Neural progenitor cell (in vitro differentiated cells): ENCODE measurements around the gene NKD1. TPM values are rescaled to one million over a fixed set of nuclear protein-coding genes. Genes with fewer than 3 reads are reported as not detected.

Source experiments
- DNase-seq: peaks from one replicate; pipeline ENCODE4 v3.0.0-alpha.2; 2016; ENCODE audit warnings: low spot score
- H2AFZ ChIP-seq: fragments of 200-600 bp; sonication (generic); replicated peaks from 2 replicates; pipeline ENCODE4 v1.6.1; 2016; ENCODE audit warnings: antibody characterized with exemption
- H3F3A ChIP-seq: fragments of 200-600 bp; sonication (generic); 2 replicates; pipeline ENCODE4 v1.6.1; 2016; ENCODE audit warnings: antibody characterized with exemption, low read depth
- H3K27ac ChIP-seq: fragments of 200-600 bp; sonication (generic); 2 replicates; pipeline ENCODE4 v1.5.1; 2016; ENCODE audit warnings: mild to moderate bottlenecking
- H3K27me3 ChIP-seq: fragments of 200-600 bp; sonication (generic); 2 replicates; pipeline ENCODE4 v1.6.1; 2016; ENCODE audit warnings: mild to moderate bottlenecking, moderate library complexity
- H3K36me3 ChIP-seq: fragments of 200-600 bp; sonication (generic); 2 replicates; pipeline ENCODE4 v1.5.1; 2016
- H3K4me1 ChIP-seq: fragments of 200-600 bp; sonication (generic); 2 replicates; pipeline ENCODE4 v1.6.1; 2016; ENCODE audit warnings: mixed run types
- H3K4me2 ChIP-seq: fragments of 200-600 bp; sonication (generic); 2 replicates; pipeline ENCODE4 v1.6.1; 2016
- H3K4me3 ChIP-seq: fragments of 200-600 bp; sonication (generic); 2 replicates; pipeline ENCODE4 v1.5.1; 2016
- H3K79me2 ChIP-seq: fragments of 200-600 bp; sonication (generic); 2 replicates; pipeline ENCODE4 v1.6.1; 2016; ENCODE audit warnings: low read depth
- H3K9ac ChIP-seq: fragments of 200-600 bp; sonication (generic); 2 replicates; pipeline ENCODE4 v1.6.1; 2016
- H3K9me3 ChIP-seq: fragments of 200-600 bp; sonication (generic); 2 replicates; pipeline ENCODE4 v1.5.1; 2016; ENCODE audit warnings: low read depth
- H4K20me1 ChIP-seq: fragments of 200-600 bp; sonication (generic); 2 replicates; pipeline ENCODE4 v1.6.1; 2016; ENCODE audit warnings: low read depth
- H3K27ac Mint-ChIP-seq: 3 replicates; pipeline ENCODE4 v1.8.0; 2021; ENCODE audit warnings: mixed read lengths
- H3K27me3 Mint-ChIP-seq: 2 replicates; pipeline ENCODE4 v1.8.0; 2022; ENCODE audit warnings: low read depth, mild to moderate bottlenecking, inconsistent platforms, moderate library complexity, mixed read lengths; ENCODE audit not compliant: insufficient read depth
- H3K36me3 Mint-ChIP-seq: 3 replicates; pipeline ENCODE4 v1.8.0; 2021; ENCODE audit warnings: mixed read lengths
- H3K4me1 Mint-ChIP-seq: 3 replicates; pipeline ENCODE4 v1.8.0; 2021; ENCODE audit warnings: mixed read lengths
- H3K4me3 Mint-ChIP-seq: 3 replicates; pipeline ENCODE4 v1.8.0; 2021; ENCODE audit warnings: mild to moderate bottlenecking, moderate library complexity, mixed read lengths
- H3K9me3 Mint-ChIP-seq: 3 replicates; pipeline ENCODE4 v1.8.0; 2020; ENCODE audit warnings: mixed read lengths
- CTCF ChIP-seq: fragments of 200-600 bp; sonication (generic); IDR thresholded peaks from 2 replicates; pipeline ENCODE4 v1.5.1; 2017; ENCODE audit warnings: antibody characterized with exemption, mild to moderate bottlenecking
- EZH2 ChIP-seq: fragments of 200-600 bp; sonication (generic); IDR thresholded peaks from 2 replicates; pipeline ENCODE4 v1.6.1; 2017; ENCODE audit warnings: antibody characterized with exemption, mild to moderate bottlenecking, moderate library complexity
- EZH2phosphoT487 ChIP-seq: fragments of 200-600 bp; sonication (generic); IDR thresholded peaks from 2 replicates; pipeline ENCODE4 v1.6.1; 2017; ENCODE audit warnings: antibody characterized with exemption
- total RNA-seq: library from RNA; depleted of rRNA; stranded (reverse); fragments of >200 nt; gene quantifications from 2 replicates; pipeline ENCODE4 v1.2.3, GENCODE V29; 2015; ENCODE audit warnings: low replicate concordance

Gene NKD1
- total RNA-seq, 1 donor from 2014 or later, result 5.3 TPM

- Histone ChIP-seq H3F3A (no peaks in the 10 kb centered on the region), H3K4me1 (peaks cover 19% of the 10 kb centered on the region), H3K9me3 (no peaks in the 10 kb centered on the region), H4K20me1 (no peaks in the 10 kb centered on the region), H3K4me2 (no peak overlapping the region), H3K9ac (no peak overlapping the region), H3K27me3 (peaks cover 38% of the 10 kb centered on the region), H3K79me2 (no peaks in the 10 kb centered on the region), H3K27ac (no peak overlapping the region), H2AFZ (no peak overlapping the region), H3K4me3 (no peak overlapping the region), H3K36me3 (no peaks in the 10 kb centered on the region)
- peaks cover 22% of the 10 kb centered on the region for H3K27me3 Mint-ChIP-seq
- no peak overlapping the region for H3K27ac Mint-ChIP-seq
- DNase-seq, result no peak
- H3K4me3 Mint-ChIP-seq, result no peak overlapping the region
- H3K36me3 Mint-ChIP-seq, result no peaks in the 10 kb centered on the region
- no peaks in the 10 kb centered on the region for H3K9me3 Mint-ChIP-seq
- no peak for TF ChIP-seq EZH2phosphoT487
- no peak for TF ChIP-seq EZH2
- no peak for TF ChIP-seq CTCF
- peaks cover 24% of the 10 kb centered on the region for H3K4me1 Mint-ChIP-seq
These were observed 146.0 kb downstream of the NKD1 start for GRCh38 chr16:50694206-50694605.

DNA sequence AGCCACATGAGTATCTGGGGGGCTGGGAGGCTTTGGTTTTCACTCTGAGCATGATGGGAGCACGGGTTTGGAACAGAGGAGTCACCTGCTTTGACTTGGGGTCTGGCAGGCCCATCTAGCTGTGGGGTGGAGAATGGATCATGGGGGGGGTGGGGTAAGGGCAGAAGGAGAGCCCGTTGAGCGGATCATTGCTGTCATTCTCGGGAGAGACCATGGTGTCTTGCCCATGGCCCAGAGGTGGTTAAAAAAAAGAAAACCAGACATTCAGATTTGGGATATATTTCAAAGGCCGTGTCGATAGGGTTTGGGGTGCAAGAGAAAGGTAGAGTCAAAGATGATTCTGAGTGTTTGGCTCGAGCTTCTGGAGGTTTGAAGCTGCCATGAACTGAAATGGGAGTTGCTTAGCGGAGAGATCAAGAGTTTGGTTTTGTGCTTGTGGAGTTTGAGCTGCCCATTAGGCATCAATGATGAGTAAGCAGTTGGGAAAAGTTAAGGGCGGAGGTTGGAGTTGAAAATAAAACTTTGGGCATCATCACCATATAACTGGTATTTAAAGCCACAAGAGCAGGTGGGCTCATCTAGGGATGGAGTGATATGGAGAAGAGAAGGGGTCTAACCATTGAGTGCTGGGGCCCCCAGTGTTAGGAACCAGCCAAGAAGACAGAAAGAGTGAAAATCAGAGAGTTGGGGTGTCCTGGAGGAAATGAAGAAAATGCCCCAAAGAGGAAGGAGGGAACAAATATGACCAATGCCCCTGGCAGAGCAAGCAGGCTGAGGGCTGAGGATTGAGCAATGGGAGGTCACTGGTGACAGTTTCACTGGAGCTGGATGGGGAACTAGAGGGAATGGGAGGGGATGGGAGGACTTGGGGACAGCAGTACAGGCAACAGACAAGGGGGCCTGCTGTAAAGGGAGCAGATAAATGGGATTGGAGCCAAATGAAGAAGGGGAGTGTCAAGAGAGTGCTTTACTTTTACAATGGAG is 147.1 kb downstream of the NKD1 start:
- DNase-seq, result no peak
- Mint-ChIP-seq H3K4me3 (no peak overlapping the region), H3K36me3 (no peaks in the 10 kb centered on the region), H3K9me3 (no peaks in the 10 kb centered on the region), H3K27me3 (peaks cover 22% of the 10 kb centered on the region), H3K4me1 (peaks cover 24% of the 10 kb centered on the region), H3K27ac (no peak overlapping the region)
- Histone ChIP-seq H3K36me3 (no peaks in the 10 kb centered on the region), H3K4me3 (no peak overlapping the region), H3K79me2 (no peaks in the 10 kb centered on the region), H3K27ac (no peak overlapping the region), H3K4me2 (no peak overlapping the region), H3F3A (no peaks in the 10 kb centered on the region), H3K27me3 (peaks cover 38% of the 10 kb centered on the region), H3K9me3 (no peaks in the 10 kb centered on the region), H2AFZ (no peak overlapping the region), H3K9ac (no peak overlapping the region), H3K4me1 (peaks cover 19% of the 10 kb centered on the region), H4K20me1 (no peaks in the 10 kb centered on the region)
- TF ChIP-seq CTCF (no peak), EZH2 (no peak), EZH2phosphoT487 (no peak)

GRCh38 chr16:50696126-50696525 is 147.9 kb downstream of the NKD1 start:
- Histone ChIP-seq H3K4me3 (no peak overlapping the region), H3K79me2 (no peaks in the 10 kb centered on the region), H3K4me2 (no peak overlapping the region), H3K36me3 (no peaks in the 10 kb centered on the region), H3F3A (no peaks in the 10 kb centered on the region), H3K9ac (no peak overlapping the region), H2AFZ (no peak overlapping the region), H3K9me3 (no peaks in the 10 kb centered on the region), H3K4me1 (peaks cover 19% of the 10 kb centered on the region), H3K27me3 (peaks cover 38% of the 10 kb centered on the region), H3K27ac (no peak overlapping the region), H4K20me1 (no peaks in the 10 kb centered on the region)
- Mint-ChIP-seq H3K4me3 (no peak overlapping the region), H3K4me1 (peaks cover 24% of the 10 kb centered on the region), H3K27me3 (peaks cover 18% of the 10 kb centered on the region), H3K36me3 (no peaks in the 10 kb centered on the region), H3K27ac (no peak overlapping the region), H3K9me3 (no peaks in the 10 kb centered on the region)
- DNase-seq, result peak; percentile 27
- TF ChIP-seq CTCF, result no peak
- TF ChIP-seq EZH2phosphoT487, result no peak
